CD4-positive, alpha-beta T cell treated with Interleukin-21 for 1 hour (primary cell): Measurements from ENCODE around the gene AUTS2.

Experiments
- DNase-seq: peaks from one replicate; pipeline ENCODE4 v3.0.0-alpha.2; 2020

AUTS2 gene

GRCh38 chr7:70552141-70552540 is 953.9 kb downstream of the AUTS2 start:
- no peak for DNase-seq

- DNase-seq, result no peak
Observed at GRCh38 chr7:70553364-70553763, 955.1 kb downstream of the AUTS2 start.

- no peak for DNase-seq
Observed at GRCh38 chr7:70554646-70555045, 956.4 kb downstream of the AUTS2 start.

- no peak for DNase-seq
Observed at GRCh38 chr7:70556761-70557160, 958.5 kb downstream of the AUTS2 start.

GRCh38 chr7:70557338-70557737 is 959.1 kb downstream of the AUTS2 start:
- no peak for DNase-seq

- DNase-seq, result no peak
Observed at GRCh38 chr7:70559815-70560214, 961.5 kb downstream of the AUTS2 start.

- DNase-seq, result no peak
Observed at GRCh38 chr7:70563960-70564359, 965.7 kb downstream of the AUTS2 start.

GRCh38 chr7:70565721-70566370 is 967.6 kb downstream of the AUTS2 start:
- no peak for DNase-seq

GRCh38 chr7:70566671-70567070 is 968.4 kb downstream of the AUTS2 start:
- DNase-seq, result no peak

GRCh38 chr7:70568674-70569334 is 970.5 kb downstream of the AUTS2 start:
- DNase-seq, result no peak

GRCh38 chr7:70569335-70569819 is 971.1 kb downstream of the AUTS2 start:
- no peak for DNase-seq

- no peak for DNase-seq
Observed at GRCh38 chr7:70570029-70570428, 971.8 kb downstream of the AUTS2 start.

GRCh38 chr7:70570961-70571360 is 972.7 kb downstream of the AUTS2 start:
- no peak for DNase-seq

- DNase-seq, result no peak
Observed at GRCh38 chr7:70571403-70571934, 973.2 kb downstream of the AUTS2 start.

GRCh38 chr7:70571961-70572360 is 973.7 kb downstream of the AUTS2 start:
- no peak for DNase-seq

GRCh38 chr7:70572571-70572970 is 974.3 kb downstream of the AUTS2 start:
- no peak for DNase-seq

- DNase-seq, result no peak
Observed at GRCh38 chr7:70573071-70573661, 974.9 kb downstream of the AUTS2 start.

GRCh38 chr7:70573696-70574095 is 975.4 kb downstream of the AUTS2 start:
- no peak for DNase-seq

GRCh38 chr7:70574314-70574834 is 976.1 kb downstream of the AUTS2 start:
- no peak for DNase-seq

GRCh38 chr7:70574970-70575799 is 976.9 kb downstream of the AUTS2 start:
- DNase-seq, result no peak

- no peak for DNase-seq
Observed at GRCh38 chr7:70577078-70577477, 978.8 kb downstream of the AUTS2 start.

- no peak for DNase-seq
Observed at GRCh38 chr7:70578131-70578530, 979.9 kb downstream of the AUTS2 start.
